ENCODE measurements around the gene CDKAL1. TPM values are rescaled to one million over a fixed set of nuclear protein-coding genes. Genes with fewer than 3 reads are reported as not detected.

The CDKAL1 gene
- total and polyA plus RNA-seq, 2 of the 13 experiments (the other 11 are each of a cell fraction or from before 2014, with no cell fraction given), result 9.5 to 27.7 TPM

GRCh38 chr6:21022343-21023107 is 488.3 kb downstream of the CDKAL1 start (continued):
- TF ChIP-seq LRRFIP1 (CRISPR knock-in tag; conservative IDR thresholded peaks at IDR 0.05) (no peak), ASH2L (IDR thresholded peaks at IDR 0.05; ENCODE audit: insufficient read length, low read depth, low read length) (peak; percentile 20), ZNF570 (CRISPR knock-in tag; IDR thresholded peaks at IDR 0.05; ENCODE audit: borderline replicate concordance) (no peak), ZNF724P (CRISPR knock-in tag; IDR thresholded peaks at IDR 0.05; ENCODE audit: borderline replicate concordance) (peak; percentile 84; the same call in 1 of the 2 replicates), RCOR2 (CRISPR knock-in tag; IDR thresholded peaks at IDR 0.05) (peak; percentile 34; the same call in 1 of the 2 replicates), EHMT2 (IDR thresholded peaks at IDR 0.05; ENCODE audit: borderline replicate concordance, low read depth, low read length) (peak; percentile 83; the same call in 1 of the 2 replicates), TFAP4 (IDR thresholded peaks at IDR 0.05; ENCODE audit: borderline replicate concordance, low read depth) (peak; percentile 94), PHF8 (CRISPR knock-in tag; IDR thresholded peaks at IDR 0.05) (no peak), NCOA1 (CRISPR knock-in tag; IDR thresholded peaks at IDR 0.05) (no peak), FOSL2 (CRISPR knock-in tag; IDR thresholded peaks at IDR 0.05) (peak; percentile 88), ZNF337 (CRISPR knock-in tag; IDR thresholded peaks at IDR 0.05; ENCODE audit: borderline replicate concordance, low read depth) (peak; percentile 66; the same call in 1 of the 2 replicates), FOXA1 (IDR thresholded peaks at IDR 0.05) (no peak), FOXA1 (CRISPR knock-in tag; IDR thresholded peaks at IDR 0.05) (peak; percentile 26; the same call in 1 of the 2 replicates)
- TF ChIP-seq, protein P1, sequence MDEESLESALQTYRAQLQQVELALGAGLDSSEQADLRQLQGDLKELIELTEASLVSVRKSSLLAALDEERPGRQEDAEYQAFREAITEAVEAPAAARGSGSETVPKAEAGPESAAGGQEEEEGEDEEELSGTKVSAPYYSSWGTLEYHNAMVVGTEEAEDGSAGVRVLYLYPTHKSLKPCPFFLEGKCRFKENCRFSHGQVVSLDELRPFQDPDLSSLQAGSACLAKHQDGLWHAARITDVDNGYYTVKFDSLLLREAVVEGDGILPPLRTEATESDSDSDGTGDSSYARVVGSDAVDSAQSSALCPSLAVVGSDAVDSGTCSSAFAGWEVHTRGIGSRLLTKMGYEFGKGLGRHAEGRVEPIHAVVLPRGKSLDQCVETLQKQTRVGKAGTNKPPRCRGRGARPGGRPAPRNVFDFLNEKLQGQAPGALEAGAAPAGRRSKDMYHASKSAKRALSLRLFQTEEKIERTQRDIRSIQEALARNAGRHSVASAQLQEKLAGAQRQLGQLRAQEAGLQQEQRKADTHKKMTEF (CRISPR knock-in tag; IDR thresholded peaks at IDR 0.05), result peak; percentile 53
- TF ChIP-seq, protein P2, sequence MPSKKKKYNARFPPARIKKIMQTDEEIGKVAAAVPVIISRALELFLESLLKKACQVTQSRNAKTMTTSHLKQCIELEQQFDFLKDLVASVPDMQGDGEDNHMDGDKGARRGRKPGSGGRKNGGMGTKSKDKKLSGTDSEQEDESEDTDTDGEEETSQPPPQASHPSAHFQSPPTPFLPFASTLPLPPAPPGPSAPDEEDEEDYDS (CRISPR knock-in tag; IDR thresholded peaks at IDR 0.05), result peak; percentile 39; the same call in 1 of the 2 replicates
- TF ChIP-seq, protein P3, sequence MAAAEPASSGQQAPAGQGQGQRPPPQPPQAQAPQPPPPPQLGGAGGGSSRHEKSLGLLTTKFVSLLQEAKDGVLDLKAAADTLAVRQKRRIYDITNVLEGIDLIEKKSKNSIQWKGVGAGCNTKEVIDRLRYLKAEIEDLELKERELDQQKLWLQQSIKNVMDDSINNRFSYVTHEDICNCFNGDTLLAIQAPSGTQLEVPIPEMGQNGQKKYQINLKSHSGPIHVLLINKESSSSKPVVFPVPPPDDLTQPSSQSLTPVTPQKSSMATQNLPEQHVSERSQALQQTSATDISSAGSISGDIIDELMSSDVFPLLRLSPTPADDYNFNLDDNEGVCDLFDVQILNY (CRISPR knock-in tag; conservative IDR thresholded peaks at IDR 0.05), result no peak
- TF ChIP-seq, protein P4, sequence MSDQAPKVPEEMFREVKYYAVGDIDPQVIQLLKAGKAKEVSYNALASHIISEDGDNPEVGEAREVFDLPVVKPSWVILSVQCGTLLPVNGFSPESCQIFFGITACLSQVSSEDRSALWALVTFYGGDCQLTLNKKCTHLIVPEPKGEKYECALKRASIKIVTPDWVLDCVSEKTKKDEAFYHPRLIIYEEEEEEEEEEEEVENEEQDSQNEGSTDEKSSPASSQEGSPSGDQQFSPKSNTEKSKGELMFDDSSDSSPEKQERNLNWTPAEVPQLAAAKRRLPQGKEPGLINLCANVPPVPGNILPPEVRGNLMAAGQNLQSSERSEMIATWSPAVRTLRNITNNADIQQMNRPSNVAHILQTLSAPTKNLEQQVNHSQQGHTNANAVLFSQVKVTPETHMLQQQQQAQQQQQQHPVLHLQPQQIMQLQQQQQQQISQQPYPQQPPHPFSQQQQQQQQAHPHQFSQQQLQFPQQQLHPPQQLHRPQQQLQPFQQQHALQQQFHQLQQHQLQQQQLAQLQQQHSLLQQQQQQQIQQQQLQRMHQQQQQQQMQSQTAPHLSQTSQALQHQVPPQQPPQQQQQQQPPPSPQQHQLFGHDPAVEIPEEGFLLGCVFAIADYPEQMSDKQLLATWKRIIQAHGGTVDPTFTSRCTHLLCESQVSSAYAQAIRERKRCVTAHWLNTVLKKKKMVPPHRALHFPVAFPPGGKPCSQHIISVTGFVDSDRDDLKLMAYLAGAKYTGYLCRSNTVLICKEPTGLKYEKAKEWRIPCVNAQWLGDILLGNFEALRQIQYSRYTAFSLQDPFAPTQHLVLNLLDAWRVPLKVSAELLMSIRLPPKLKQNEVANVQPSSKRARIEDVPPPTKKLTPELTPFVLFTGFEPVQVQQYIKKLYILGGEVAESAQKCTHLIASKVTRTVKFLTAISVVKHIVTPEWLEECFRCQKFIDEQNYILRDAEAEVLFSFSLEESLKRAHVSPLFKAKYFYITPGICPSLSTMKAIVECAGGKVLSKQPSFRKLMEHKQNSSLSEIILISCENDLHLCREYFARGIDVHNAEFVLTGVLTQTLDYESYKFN (CRISPR knock-in tag; conservative IDR thresholded peaks at IDR 0.05), result peak; percentile 37; the same call in 1 of the 2 replicates
